GM18861 (cell line): ENCODE data around the gene EYA4.
"Not testable (repeated sequence)": the region's sequence is repeated elsewhere in the genome, so short reads cannot be mapped to it uniquely, and the experiment has no call there.

Source experiments
- ATAC-seq: cut with Tn5 transposase; IDR thresholded peaks from one replicate; pipeline ENCODE4 v1.9.1; 2021; ENCODE audit not compliant: unreplicated experiment

Gene EYA4

DNA sequence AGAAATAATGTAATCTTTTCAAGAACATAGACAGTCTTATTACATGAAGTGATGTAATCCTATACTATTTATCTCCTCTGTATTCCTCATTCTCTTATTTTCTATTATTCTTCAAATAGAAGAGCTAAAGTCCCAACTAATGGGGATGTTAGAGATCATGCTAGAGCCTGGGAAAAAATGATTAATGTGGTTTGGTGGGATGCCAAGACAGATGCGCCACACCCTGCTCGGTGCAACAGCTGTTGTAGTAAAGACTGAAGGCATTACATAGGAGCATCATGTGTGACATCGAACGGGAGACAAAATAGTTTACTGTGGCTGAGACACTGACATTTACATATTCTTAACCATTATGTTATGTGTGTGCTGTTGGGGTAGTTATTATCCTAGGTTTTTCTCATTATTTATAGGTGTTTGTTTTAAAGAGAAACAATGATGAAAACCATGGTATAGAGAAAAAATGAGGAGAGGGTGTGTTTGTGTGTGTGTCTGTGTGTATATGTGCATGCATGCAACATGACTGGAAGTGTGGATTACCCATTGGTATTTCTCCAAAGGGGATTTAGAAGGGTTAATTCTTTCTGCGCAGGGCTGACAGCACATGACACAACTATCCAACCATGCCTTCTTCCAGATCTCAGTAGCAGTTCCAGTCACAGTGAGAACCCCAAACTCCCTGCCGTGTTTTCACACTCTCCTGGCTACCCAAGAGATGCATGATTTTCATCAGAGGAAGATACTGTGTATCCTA lies 155.3 kb downstream of the EYA4 start:
- ATAC-seq: no peak

DNA sequence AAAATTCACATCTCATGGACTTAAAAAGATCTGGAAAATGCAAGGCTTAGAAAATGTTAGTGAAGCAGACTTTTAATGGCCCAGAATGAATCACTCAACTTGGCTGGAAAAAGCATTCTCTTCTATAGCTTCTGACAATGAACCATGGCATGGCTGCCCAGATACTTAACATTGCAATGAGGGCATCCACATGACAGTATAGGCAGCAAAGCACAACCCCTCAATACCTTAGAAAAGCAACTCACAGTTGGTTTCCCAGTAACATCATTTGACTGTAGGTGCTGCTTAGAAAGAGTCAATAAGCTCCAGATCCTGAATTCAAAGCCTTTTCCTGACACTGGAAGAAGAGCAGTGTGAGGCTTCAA lies 155.8 kb downstream of the EYA4 start:
- no peak for ATAC-seq

DNA sequence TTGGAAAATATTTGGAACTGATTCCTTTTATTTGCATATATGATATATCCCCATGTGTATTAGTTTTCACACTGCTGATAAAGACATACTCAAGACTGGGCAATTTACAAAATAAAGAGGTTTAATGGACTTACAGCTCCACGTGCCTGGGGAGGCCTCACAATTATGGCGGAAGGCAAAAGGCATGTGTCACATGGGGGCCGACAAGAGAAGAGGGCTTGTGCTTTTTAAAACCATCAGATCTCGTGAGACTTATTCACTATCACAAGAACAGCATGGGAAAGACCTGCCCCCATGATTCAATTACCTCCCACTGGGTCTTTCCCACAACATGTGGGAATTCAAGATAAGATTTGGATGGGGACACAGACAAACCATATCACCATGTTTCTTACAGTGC lies 156.4 kb downstream of the EYA4 start:
- ATAC-seq: not testable (repeated sequence)

DNA sequence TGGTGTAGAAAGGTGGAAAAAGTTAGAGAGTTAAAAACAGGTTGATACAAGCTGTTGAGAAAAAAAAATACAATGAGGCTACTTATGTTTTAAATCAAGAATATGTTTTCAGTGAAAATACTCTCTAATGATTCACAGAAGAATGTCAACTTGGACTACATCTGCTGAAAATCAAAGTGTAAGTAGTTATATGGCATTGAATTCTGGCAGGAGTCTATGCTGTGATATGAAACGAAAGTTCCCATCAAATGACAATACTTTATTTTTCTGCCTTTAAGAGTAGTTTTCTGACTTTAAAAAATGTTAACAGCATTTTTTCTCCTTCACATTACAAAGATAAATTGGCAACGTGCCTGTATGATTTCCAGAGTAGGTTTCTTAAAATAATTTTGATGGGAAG lies 158.3 kb downstream of the EYA4 start:
- no peak for ATAC-seq

DNA sequence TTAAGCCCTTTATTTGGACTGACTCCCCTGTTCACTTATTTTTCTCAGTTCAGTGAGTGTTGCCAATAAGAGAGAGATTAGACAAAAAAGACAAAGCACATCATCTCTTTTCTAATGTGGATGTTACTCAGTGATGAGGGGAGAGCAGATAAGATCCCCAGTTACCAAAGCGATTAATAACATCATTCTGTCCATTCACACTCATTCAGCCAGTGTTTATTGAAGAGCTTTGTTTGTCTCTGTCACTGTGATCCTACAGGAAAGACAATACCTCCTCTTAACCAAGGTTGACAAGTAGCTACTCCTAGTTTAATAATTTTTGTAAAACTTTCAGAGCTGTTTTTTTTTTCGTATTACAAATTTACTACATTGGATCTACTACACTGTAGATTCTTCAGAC lies 163.0 kb downstream of the EYA4 start:
- no peak for ATAC-seq

DNA sequence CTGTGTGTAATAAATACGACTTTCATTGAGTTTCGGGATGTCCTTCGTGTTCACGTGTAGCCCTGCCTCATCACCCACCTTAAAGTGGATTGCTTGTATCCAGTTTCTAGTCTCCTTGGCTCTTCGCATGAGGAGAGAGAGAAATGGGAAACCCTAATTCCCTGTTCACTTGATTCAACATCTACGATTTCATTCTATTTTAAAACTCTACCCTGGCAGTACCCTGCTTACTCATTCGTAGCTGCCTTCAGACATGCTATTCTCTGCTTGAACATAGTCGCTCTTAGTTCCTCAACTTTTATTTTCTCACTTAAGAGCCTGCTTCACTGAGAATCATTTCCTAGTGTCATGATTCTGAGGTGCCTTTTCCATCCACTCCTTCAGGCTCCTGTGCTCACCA lies 163.6 kb downstream of the EYA4 start:
- no peak for ATAC-seq

DNA sequence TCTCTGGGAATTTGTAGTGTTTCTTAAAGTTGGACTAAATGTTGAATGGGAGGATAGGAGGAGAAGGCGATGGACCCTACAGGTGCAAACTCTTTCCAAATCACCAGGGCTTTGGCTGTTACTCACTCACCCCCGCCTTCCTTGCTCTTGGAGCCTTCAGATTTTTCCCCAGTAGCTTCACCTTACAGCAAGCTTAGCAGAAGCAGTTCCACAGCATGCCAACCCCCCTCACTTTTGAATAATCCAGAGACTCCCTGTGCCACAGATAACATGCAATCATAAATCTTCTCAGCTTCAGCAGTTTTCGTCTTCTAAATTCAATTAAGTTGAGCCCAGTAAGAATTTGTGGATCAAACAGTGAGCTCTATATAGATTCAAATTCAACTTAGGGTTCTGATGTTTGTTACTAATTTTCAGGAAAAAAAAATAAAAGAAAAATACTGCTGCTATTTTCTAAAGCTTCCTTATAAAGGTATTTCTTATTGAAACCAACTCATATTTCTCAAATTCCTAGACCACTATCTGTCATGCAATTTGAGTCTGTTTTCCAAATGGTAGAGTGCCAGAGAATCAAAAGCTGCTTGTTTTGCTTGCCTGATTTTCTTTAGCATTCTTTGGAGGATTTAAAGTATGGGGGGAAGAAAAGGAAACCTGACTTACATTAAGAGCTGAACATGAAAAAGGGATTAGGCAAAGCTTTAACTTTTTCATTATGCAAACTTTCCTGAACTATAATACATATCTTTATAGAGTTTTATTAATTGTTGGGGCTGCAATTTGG lies 166.4 kb downstream of the EYA4 start:
- ATAC-seq: no peak

DNA sequence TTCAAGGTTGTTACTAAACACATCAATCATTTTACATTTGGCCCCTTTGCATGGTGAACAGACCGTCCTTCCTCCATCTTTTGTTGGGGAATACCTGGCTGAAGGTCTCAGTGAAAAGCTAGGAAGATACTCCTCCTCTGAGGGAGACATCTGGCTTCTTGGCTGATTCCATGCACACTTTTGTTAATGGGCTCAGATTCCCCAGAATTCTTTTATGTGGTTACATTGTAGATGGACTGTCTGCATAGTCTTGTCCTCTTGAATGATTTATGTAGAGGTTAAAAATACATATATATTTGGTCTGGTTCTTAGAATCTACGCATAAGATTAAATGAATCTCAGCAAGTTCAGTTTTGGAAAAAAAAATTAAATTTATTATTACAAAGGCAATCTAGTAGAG lies 167.0 kb downstream of the EYA4 start:
- no peak for ATAC-seq

DNA sequence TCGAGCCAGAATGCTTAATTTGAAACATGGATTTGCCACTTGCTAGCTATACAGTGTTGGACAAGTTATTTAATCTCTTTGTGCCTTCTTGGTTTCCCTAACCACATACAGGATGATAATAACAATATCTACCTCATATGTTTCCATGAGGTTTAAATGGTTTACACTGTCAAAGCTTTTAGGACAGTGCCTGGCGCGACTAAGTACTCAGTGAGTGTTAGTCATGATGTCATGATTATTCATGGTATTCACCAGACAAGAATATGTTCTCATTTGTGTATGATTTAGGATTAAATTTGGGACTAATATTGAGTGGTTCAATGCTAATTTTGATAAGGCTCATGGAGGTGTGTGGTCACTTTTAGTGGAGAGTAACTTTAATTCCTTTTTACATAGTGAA lies 167.4 kb downstream of the EYA4 start:
- no peak for ATAC-seq

DNA sequence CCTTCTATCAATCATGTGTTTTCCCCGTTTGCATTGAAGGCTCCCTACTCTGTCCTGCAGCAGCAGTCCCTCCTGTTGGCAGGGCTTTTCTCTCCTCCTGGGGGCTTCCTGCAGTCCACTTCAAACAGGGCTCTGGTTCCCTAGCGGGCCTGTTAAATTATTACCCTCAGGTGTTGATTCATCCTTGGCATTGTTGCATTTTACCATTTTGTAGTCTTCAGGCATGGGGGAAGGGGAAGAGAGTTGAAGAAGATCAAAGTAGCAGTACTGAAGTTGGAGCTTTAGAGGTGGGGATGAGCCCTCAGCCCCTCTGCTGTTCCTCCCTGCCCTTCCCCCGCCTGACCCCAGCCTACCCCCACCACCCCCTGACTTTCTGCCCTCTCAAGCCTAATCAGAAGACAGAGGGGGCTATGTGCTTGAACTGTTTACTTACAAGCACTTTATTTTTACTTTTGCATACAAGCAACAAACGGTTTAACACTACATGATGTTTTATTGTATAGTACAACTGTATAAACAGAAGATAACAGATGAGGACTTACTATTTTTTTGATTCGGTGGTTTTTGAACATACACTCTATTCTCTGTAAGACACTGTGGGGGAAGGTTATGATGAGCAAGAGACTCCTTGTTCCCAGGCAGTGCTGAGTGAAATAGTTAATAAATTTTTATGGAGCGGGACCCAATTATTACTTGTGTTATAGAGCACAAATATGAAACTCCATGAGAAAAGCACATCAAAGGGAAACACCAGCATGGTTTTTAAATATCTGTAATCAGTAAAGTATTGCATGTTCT lies 169.7 kb downstream of the EYA4 start:
- ATAC-seq: no peak

DNA sequence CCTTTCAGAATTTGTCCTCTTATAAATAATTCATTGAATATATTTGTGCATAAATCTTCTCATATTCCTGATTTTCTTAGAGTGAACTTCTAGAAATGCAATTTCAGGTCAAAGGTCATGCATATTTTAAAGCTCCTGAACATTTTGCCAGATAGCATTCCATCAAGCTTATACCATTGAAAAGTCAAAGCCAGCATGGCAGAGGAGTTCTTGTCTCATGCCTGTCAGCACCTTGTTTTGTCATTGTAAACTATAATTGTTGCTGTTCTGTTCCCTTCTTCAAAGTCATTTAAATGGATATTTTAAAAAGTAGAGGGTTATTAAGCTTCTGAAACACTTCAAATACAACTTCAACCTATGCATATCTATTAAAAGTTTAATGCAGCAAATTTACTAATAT lies 170.6 kb downstream of the EYA4 start:
- no peak for ATAC-seq

DNA sequence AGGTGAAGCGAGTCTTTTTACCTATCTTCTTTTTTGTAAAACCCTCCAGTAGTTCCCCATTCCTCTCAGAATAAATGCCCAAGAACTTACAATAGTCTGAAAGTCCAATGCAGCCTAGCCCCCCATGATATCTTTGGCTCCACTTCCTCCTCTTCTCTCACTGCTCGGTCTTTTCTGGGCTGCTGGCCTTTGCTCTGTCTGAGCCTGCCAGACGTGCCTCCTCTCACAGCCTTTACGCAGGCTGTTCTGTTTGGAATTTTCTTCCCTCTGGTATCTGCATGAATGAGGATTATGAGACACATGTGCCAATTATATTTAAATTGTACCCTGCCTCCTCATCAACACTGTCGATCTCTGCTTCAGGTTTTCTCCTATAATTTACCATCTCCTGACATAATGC lies 174.1 kb downstream of the EYA4 start:
- no peak for ATAC-seq

DNA sequence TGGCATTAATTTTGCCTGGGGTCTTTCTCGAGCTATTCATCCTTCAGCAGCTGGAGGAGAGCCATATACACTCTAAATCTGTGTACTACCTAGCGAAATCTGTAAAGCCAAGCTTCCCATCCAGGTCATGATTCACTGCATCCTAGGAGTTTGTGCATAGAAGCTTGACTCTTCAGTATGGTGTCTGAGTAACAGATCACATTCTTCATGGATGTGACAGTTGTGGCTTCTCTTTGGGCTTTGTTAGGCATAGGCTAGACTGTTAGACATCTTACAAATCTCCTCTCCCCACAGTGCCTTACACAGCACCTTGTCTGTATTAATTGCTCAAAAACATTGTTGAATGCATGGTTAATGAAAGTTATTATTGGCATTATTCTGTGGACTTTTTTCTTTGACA lies 177.0 kb downstream of the EYA4 start:
- ATAC-seq: no peak

DNA sequence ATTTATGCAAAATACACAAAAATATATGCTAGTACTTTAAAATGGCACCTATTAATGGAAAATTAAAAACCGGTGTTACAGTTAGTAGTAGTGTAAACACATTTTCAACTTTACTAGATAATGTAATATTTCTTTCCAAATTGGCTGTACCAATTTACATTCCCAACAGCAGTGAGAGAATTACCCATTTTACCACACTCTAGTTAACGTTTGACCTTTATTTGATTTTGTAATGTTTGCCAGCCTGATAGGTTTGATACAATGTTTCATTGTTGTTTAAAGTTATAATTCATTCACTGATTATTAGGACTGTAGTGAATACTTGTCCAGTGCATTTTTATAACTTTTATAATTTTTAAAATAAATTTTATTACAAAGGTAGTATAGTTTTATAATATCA lies 182.1 kb downstream of the EYA4 start:
- ATAC-seq: no peak

DNA sequence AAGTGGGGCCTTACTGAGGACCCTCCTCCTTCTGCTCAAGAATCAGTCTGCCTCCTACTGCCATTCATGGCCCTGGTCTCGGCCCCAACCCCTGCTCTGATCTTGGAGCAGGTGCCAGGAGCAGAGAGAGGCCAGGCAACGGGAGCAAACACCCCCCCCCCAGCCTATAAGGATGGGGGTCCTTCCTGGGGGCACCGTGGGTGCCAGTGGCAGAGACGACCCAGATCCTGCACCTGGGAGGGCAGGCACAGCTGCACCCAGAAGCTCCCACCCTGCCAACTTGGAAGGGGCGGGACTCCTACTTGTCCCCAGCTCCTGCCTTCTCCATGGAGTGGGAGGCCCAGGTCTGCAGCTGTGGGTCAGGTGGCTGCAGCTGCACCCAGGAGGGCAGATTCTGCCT lies 183.2 kb downstream of the EYA4 start:
- ATAC-seq: no peak

DNA sequence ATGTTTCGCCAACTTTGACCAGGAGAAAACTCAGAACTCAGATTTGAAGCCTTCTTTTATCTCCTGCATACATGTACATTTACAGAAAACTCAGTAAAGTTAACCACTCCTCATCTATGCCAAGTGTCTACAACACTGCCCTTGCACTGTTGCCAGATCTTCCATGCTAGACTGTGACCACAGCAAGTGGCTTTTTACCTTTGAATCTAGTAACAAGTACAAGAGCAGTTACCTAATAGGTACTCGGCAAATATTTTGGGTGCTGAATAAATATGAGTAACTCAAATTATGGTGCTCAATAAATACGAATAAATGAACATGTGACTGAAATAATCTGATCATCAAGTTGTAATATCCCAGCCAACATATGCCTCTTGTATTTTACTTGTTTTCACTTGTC lies 184.9 kb downstream of the EYA4 start:
- no peak for ATAC-seq

DNA sequence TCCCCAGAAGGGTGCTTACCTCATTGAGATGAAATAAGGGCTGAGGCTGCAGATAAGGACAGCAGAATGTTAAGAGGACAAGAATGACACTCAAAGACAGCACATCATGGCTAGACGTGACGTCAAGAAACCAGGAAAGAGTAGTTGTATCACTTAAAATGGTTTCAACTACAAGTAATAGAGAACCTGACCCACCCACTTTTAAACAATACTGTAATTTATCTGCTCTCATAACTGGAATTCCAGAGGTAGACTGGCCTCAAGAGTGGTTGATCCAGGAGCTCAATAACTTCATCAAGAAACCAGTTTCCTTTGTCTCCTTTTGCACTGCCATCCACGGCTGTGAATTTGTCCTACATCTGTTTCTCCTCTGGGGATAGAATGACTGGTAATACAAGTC lies 187.1 kb downstream of the EYA4 start:
- no peak for ATAC-seq

DNA sequence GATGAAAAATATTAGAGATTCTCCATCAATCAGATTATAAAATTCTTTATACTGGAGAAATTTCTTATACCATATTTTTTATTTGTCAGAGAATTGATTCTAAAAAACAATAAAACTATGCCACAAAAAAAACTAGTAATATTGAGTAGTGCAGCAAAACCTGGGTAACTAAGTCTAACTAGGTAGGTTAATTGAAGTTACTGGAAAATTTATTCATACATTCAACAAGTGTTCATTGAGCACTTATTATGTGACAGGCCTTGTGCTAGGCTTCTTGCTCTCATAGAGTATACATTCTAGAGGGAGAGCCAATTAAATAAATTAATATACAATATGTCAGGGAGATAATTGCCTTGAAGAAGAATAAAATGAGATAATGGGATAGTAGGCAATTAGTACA lies 189.4 kb downstream of the EYA4 start:
- no peak for ATAC-seq

DNA sequence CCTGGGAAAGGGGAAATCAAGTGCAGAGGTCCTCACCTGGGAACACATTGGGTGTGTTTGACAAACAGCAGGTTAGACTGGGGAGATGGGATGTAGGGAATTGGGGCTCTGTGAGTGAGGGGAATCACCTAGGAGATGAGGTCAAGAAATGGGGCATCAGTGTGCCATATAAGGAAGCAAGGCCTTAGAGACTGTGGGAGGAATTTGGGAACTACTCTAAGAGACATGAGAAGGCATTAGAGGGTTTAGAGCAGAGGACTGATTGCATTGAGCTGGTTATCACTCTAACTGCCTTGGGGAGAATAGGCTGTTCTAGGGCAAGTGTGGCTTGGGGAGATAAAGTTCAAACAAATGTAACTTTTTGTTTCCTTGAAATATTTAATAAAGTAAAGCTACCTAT lies 189.9 kb downstream of the EYA4 start:
- ATAC-seq: no peak

DNA sequence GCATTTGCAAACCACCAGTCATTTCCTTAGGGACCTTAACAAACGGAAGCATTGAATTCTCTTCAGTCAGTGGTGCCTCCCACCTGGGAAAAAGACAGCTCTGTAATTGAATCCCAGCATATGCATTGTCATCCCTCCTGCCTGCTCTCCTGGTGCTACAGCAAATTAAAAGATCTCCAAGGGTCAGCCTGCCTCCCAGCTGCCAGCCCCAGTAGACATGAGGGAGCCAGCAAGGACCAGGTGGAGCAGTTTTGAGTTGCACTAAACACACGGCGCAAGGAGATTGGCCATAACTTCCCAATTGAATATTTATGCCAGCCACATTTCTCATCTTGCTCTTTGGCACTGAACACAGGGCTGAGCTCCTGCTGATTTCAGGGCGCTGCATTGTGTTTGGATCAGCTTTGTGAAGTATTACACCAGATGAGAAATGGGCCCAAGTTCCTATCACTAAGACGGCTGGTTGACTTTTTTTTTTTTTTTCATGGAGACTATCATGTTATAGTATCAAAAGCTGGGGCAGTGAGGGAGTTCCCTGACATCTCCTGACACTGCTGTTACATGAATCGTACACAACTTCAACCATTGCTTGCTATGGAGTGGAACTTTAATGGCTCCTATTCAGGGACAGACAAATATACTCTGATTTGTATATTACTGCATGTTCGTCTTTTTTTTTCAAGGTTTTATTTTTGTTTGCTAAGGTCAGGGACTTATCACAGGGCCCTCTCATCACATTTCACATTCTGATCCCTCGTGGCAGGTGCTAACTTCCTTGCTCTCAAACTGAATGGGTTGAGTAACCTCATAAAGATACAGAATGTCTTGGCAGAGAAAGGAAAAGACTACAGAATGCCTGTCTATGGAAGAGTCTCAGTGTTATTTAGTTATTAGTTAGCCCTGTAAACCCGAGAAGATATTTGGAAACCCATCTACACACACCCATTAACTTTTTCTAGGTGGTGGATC lies 191.1 kb downstream of the EYA4 start:
- ATAC-seq: no peak
